GM23338 (cell line): Measurements from ENCODE around the gene FBLN1.

Experiments
- CTCF ChIP-seq, 2 experiments: fragments of 200-600 bp in 1 of 2; sonication (generic) in 1 of 2; conservative IDR thresholded peaks; 2 replicates each; pipeline versions ENCODE4 v1.5.1 to v1.6.1; 2016 to 2017; ENCODE audit warnings: antibody characterized with exemption in 2 of 2, low read depth in 2 of 2, mild to moderate bottlenecking in 2 of 2, moderate library complexity in 1 of 2
- EZH2phosphoT487 ChIP-seq: fragments of 200-600 bp; sonication (generic); IDR thresholded peaks from one replicate; pipeline ENCODE4 v1.8.1; 2018; ENCODE audit warnings: antibody characterized with exemption; ENCODE audit not compliant: unreplicated experiment
- JUNB ChIP-seq: IDR thresholded peaks from one replicate; pipeline ENCODE4 v1.6.1; 2016; ENCODE audit warnings: antibody characterized with exemption; ENCODE audit not compliant: unreplicated experiment

- TF ChIP-seq JUNB: no peak
- no peak for TF ChIP-seq CTCF (conservative IDR thresholded peaks at IDR 0.05; ENCODE audit: low read depth in 2 of 2)
- no peak for TF ChIP-seq EZH2phosphoT487
Measured at GRCh38 chr22:45503050-45503815, 550 bp downstream of the FBLN1 start.
